Measurements from ENCODE around the gene LMO3. TPM values are rescaled to one million over a fixed set of nuclear protein-coding genes. Genes with fewer than 3 reads are reported as not detected.

The LMO3 gene
- total RNA-seq, 4 donors from 2014 or later: 0.15 to 7.1 (median 3.0) TPM

- intact Hi-C loops (cut with DNase I): no loop called here
- no peak for DNase-seq
- no peaks in the 10 kb centered on the region for H3K9me3 ChIP-seq
- 23 to 58% methylated on average over 1 of the region's 1 CpG for WGBS, 2 donors
- H3K4me1 ChIP-seq: no peaks in the 10 kb centered on the region
- H3K27me3 ChIP-seq: no peaks in the 10 kb centered on the region
- no peak overlapping the region for H3K27ac ChIP-seq
- no peak overlapping the region for H3K4me3 ChIP-seq
- no peaks in the 10 kb centered on the region for H3K36me3 ChIP-seq
- TF ChIP-seq POLR2A (IDR thresholded peaks at IDR 0.05) (no peak), CTCF (IDR thresholded peaks at IDR 0.05) (no peak)
These were observed 81.6 kb downstream of the LMO3 start for GRCh38 chr12:16524378-16524777.

GRCh38 chr12:16523951-16524331 is 82.0 kb downstream of the LMO3 start:
- no peak overlapping the region for H3K27ac ChIP-seq
- DNase-seq: no peak
- H3K27me3 ChIP-seq: no peaks in the 10 kb centered on the region
- H3K36me3 ChIP-seq: no peaks in the 10 kb centered on the region
- H3K9me3 ChIP-seq: no peaks in the 10 kb centered on the region
- H3K4me3 ChIP-seq: no peak overlapping the region
- TF ChIP-seq CTCF (IDR thresholded peaks at IDR 0.05): no peak
- TF ChIP-seq POLR2A (IDR thresholded peaks at IDR 0.05): no peak
- intact Hi-C loops (cut with DNase I): no loop called here
- H3K4me1 ChIP-seq: no peaks in the 10 kb centered on the region

GRCh38 chr12:16523284-16523950 is 82.5 kb downstream of the LMO3 start:
- Histone ChIP-seq H3K36me3 (no peaks in the 10 kb centered on the region), H3K27ac (no peak overlapping the region), H3K4me1 (no peaks in the 10 kb centered on the region), H3K9me3 (no peaks in the 10 kb centered on the region), H3K27me3 (no peaks in the 10 kb centered on the region), H3K4me3 (no peak overlapping the region)
- 59 to 64% methylated on average over 5 of the region's 5 CpGs for WGBS, 2 donors
- intact Hi-C loops (cut with DNase I): no loop called here
- DNase-seq: no peak
- TF ChIP-seq POLR2A (IDR thresholded peaks at IDR 0.05) (no peak), CTCF (IDR thresholded peaks at IDR 0.05) (no peak)

- intact Hi-C loops (cut with DNase I): no loop called here
- Histone ChIP-seq H3K36me3 (no peaks in the 10 kb centered on the region), H3K27me3 (no peaks in the 10 kb centered on the region), H3K9me3 (no peaks in the 10 kb centered on the region), H3K4me3 (no peak overlapping the region), H3K27ac (no peak overlapping the region), H3K4me1 (no peaks in the 10 kb centered on the region)
- TF ChIP-seq POLR2A (IDR thresholded peaks at IDR 0.05) (no peak), CTCF (IDR thresholded peaks at IDR 0.05) (no peak)
- no peak for DNase-seq
- WGBS, 2 donors: 67 to 69% methylated on average over 6 of the region's 6 CpGs
These were observed 85.6 kb downstream of the LMO3 start for GRCh38 chr12:16520328-16520727.

GRCh38 chr12:16515666-16516065 is 90.3 kb downstream of the LMO3 start:
- DNase-seq: no peak
- 80 to 94% methylated on average over 3 of the region's 3 CpGs for WGBS, 2 donors
- Histone ChIP-seq H3K27ac (no peak overlapping the region), H3K27me3 (no peaks in the 10 kb centered on the region), H3K4me1 (no peaks in the 10 kb centered on the region), H3K9me3 (no peaks in the 10 kb centered on the region), H3K36me3 (no peaks in the 10 kb centered on the region), H3K4me3 (no peak overlapping the region)
- TF ChIP-seq POLR2A (IDR thresholded peaks at IDR 0.05): no peak
- TF ChIP-seq CTCF (IDR thresholded peaks at IDR 0.05): no peak
- intact Hi-C loops (cut with DNase I): no loop called here

Data from esophagus squamous epithelium (tissue), 5 donors.